Endothelial cell of umbilical vein (primary cell): ENCODE data around the gene NDUFS2. TPM values are rescaled to one million over a fixed set of nuclear protein-coding genes. Genes with fewer than 3 reads are reported as not detected.

Experiments used
- BruUV-seq: library from RNA; stranded (reverse); fragments of 400-500 nt; replicated peaks from 2 replicates; lab custom pipeline; 2021; lab: Mats Ljungman, UMichigan
- CTCF ChIA-PET: fragments of 300-600, 350-600 bp; sonication (Branson Sonifier 250); formaldehyde crosslinking; loops from one replicate; lab custom pipeline; 2021; ENCODE audit warnings: antibody characterized with exemption, inconsistent platforms; lab: Charles Lee
- POLR2A ChIA-PET: fragments of 300-600, 350-600 bp; sonication (Branson Sonifier 250); formaldehyde crosslinking; loops from one replicate; lab custom pipeline; 2021; ENCODE audit warnings: antibody characterized with exemption, inconsistent platforms; lab: Charles Lee
- DNase-seq: peaks from one replicate; pipeline ENCODE4 v3.0.0-alpha.2; 2011; ENCODE audit warnings: low read depth, low spot score
- FAIRE-seq: peaks from 2 replicates; lab custom pipeline; 2011; peaks lifted over from hg19 to GRCh38; lab: Jason Lieb, UNC
- H2AFZ ChIP-seq: 2 replicates; pipeline ENCODE4 v1.6.0; 2012; ENCODE audit warnings: low read depth, low read length, control low read depth, inconsistent platforms
- H3K27ac ChIP-seq: 2 replicates; pipeline ENCODE4 v1.5.1; 2011; ENCODE audit warnings: low read depth, mild to moderate bottlenecking, control low read depth, low read length, moderate library complexity; ENCODE audit not compliant: insufficient read depth
- H3K27me3 ChIP-seq, 2 experiments: 2 replicates each; pipeline versions ENCODE4 v1.6.0 to v1.6.1; 2011; ENCODE audit warnings: low read length in 2 of 2, mixed read lengths in 1 of 2; ENCODE audit not compliant: control insufficient read depth in 2 of 2, insufficient read depth in 2 of 2
- H3K36me3 ChIP-seq, 2 experiments: 2 replicates in 1 of 2; 3 replicates in 1 of 2; pipeline ENCODE4 v1.5.1; 2011; ENCODE audit warnings: low read length in 2 of 2, mild to moderate bottlenecking in 1 of 2, moderate library complexity in 1 of 2; ENCODE audit not compliant: control insufficient read depth in 2 of 2, insufficient read depth in 2 of 2; ENCODE audit errors: extremely low read depth in 1 of 2
- H3K4me1 ChIP-seq: 3 replicates; pipeline ENCODE4 v1.5.1; 2011; ENCODE audit warnings: mild to moderate bottlenecking, low read length; ENCODE audit not compliant: control insufficient read depth, insufficient read depth; ENCODE audit errors: extremely low read depth
- H3K4me2 ChIP-seq: 2 replicates; pipeline ENCODE4 v1.6.1; 2011; ENCODE audit warnings: low read length, control low read depth, mixed read lengths; ENCODE audit not compliant: insufficient read depth
- H3K4me3 ChIP-seq, 3 experiments: fragments of 200-600 bp in 1 of 3; sonication (generic), shearing (Covaris generic) in 1 of 3; replicated peaks in 1 of 3; 2 replicates each; pipeline ENCODE4 v1.5.1; 2011 to 2016; ENCODE audit warnings: control low read depth in 3 of 3, low read length in 3 of 3, mild to moderate bottlenecking in 2 of 3, inconsistent platforms in 1 of 3, low read depth in 1 of 3, moderate library complexity in 1 of 3; ENCODE audit not compliant: insufficient read depth in 1 of 3
- H3K79me2 ChIP-seq: 2 replicates; pipeline ENCODE4 v1.6.0; 2012; ENCODE audit warnings: low read length, inconsistent platforms; ENCODE audit not compliant: control insufficient read depth, insufficient read depth
- H3K9ac ChIP-seq: replicated peaks from 2 replicates; pipeline ENCODE3; 2011; ENCODE audit warnings: low read length, control low read depth; ENCODE audit not compliant: insufficient read depth; ENCODE audit errors: extremely low read depth
- H3K9me1 ChIP-seq: replicated peaks from 3 replicates; pipeline ENCODE4 v1.6.0; 2011; ENCODE audit warnings: mild to moderate bottlenecking, low read length; ENCODE audit not compliant: control insufficient read depth, insufficient read depth; ENCODE audit errors: extremely low read depth
- H3K9me3 ChIP-seq: replicated peaks from 2 replicates; pipeline ENCODE4 v1.5.1; 2012; ENCODE audit warnings: low read length, inconsistent platforms; ENCODE audit not compliant: control insufficient read depth, insufficient read depth
- H4K20me1 ChIP-seq: replicated peaks from 2 replicates; pipeline ENCODE3; 2011; ENCODE audit warnings: mild to moderate bottlenecking, low read length; ENCODE audit not compliant: control insufficient read depth, insufficient read depth; ENCODE audit errors: extremely low read depth
- CTCF ChIP-seq, 2 donors: IDR thresholded peaks; 1 replicate in 1 of 2; 2 replicates in 1 of 2; pipeline ENCODE4 v1.5.1; 2011; ENCODE audit warnings: low read length in 2 of 2, mild to moderate bottlenecking in 2 of 2, moderate library complexity in 2 of 2, control low read depth in 1 of 2, inconsistent platforms in 1 of 2, low read depth in 1 of 2; ENCODE audit not compliant: insufficient read depth in 1 of 2; ENCODE audit errors: extremely low read depth in 1 of 2
- EZH2 ChIP-seq: IDR thresholded peaks from 2 replicates; pipeline ENCODE4 v1.6.1; 2012; ENCODE audit warnings: borderline replicate concordance, low read depth, mild to moderate bottlenecking, moderate library complexity, low read length, inconsistent platforms; ENCODE audit not compliant: severe bottlenecking
- FOS ChIP-seq: IDR thresholded peaks from 2 replicates; pipeline ENCODE4 v1.6.1; 2011; ENCODE audit warnings: mild to moderate bottlenecking, low read length, moderate library complexity, borderline replicate concordance; ENCODE audit not compliant: insufficient read depth
- GATA2 ChIP-seq: IDR thresholded peaks from 2 replicates; pipeline ENCODE4 v1.7.0; 2011; ENCODE audit warnings: low read depth, mild to moderate bottlenecking, moderate library complexity, mixed read lengths, low read length; ENCODE audit not compliant: insufficient read length, insufficient read depth
- JUN ChIP-seq: IDR thresholded peaks from 2 replicates; pipeline ENCODE4 v1.6.1; 2011; ENCODE audit warnings: borderline replicate concordance, low read depth; ENCODE audit not compliant: insufficient read length, insufficient read depth
- MAX ChIP-seq: IDR thresholded peaks from 2 replicates; pipeline ENCODE4 v1.6.1; 2011; ENCODE audit not compliant: insufficient read depth, insufficient read length
- MYC ChIP-seq: IDR thresholded peaks from one replicate; pipeline ENCODE4 v1.6.1; 2011; ENCODE audit warnings: mild to moderate bottlenecking, low read depth, low read length
- POLR2A ChIP-seq: IDR thresholded peaks from 2 replicates; pipeline ENCODE4 v1.6.1; 2012; ENCODE audit warnings: low read depth, mild to moderate bottlenecking, control low read depth, low read length
- POLR2AphosphoS5 ChIP-seq: IDR thresholded peaks from 2 replicates; pipeline ENCODE4 v1.6.1; 2012; ENCODE audit warnings: low read depth, mild to moderate bottlenecking, control low read depth, low read length, moderate library complexity; ENCODE audit not compliant: insufficient read depth
- dilution Hi-C: fragments of 300-500 bp; cut with MboI; formaldehyde crosslinking; loops from one replicate; pipeline ENCODE4 v1.15.0; 2019; ENCODE audit warnings: low sequenced_read_pairs; ENCODE audit not compliant: extremely low pct_ligation_motif_present
- intact Hi-C: fragments of 100-400 bp; cut with micrococcal nuclease; formaldehyde crosslinking; loops from one replicate; pipeline ENCODE4 v1.10.0; 2022
- polyA plus RNA-seq, 4 experiments: library from polyadenylated mRNA; depleted of rRNA in 3 of 4; stranded (reverse) in 3 of 4; unstranded in 1 of 4; fragments of >200 nt; gene quantifications; 2 replicates each; pipeline versions ENCODE4 v1.2.1 to v1.2.3, GENCODE V29; 2011 to 2012; ENCODE audit warnings: missing spikeins in 1 of 4
- total RNA-seq: library from RNA; stranded (reverse); gene quantifications from 2 replicates; pipeline ENCODE4 v1.2.3, GENCODE V29; 2021

NDUFS2 gene
- total and polyA plus RNA-seq, 2 donors (not counting 3 experiments of a cell fraction or from before 2014, with no cell fraction given), result 95.1 to 130 TPM

- H3K79me2 ChIP-seq, result peaks cover 7% of the 10 kb centered on the region
- no peaks in the 10 kb centered on the region for H3K27me3 ChIP-seq
- H3K4me2 ChIP-seq, result peak overlapping the region; percentile 32
- no peaks in the 10 kb centered on the region for H3K9me1 ChIP-seq
- peaks cover 7% of the 10 kb centered on the region for H3K4me1 ChIP-seq
- TF ChIP-seq POLR2A (no peak), MAX (no peak), FOS (no peak), MYC (no peak)
- CTCF ChIA-PET, result interaction anchor here (0.7 to 2.1 kb wide), 2 partner anchors 161 to 224 kb away, joined by 3 to 9 read pairs; no protein-coding TSS in a partner anchor
- H3K9ac ChIP-seq, result no peak overlapping the region
- POLR2A ChIA-PET, result interaction anchor here (0.7 kb wide), 1 partner anchor 137 kb away, joined by 4 read pairs; the partner anchor contains the start of gene F11R
- H3K27ac ChIP-seq, result no peak overlapping the region
- no peak overlapping the region for H2AFZ ChIP-seq
- intact Hi-C loops, result loop anchor here (2.0 kb wide), 1 partner anchor 40 kb away; the partner anchor contains the start of genes NIT1 and PFDN2
- DNase-seq (no peak), FAIRE-seq (no peak)
- H3K36me3 ChIP-seq, result peaks cover 2 to 10% of the 10 kb centered on the region in 2 experiments
- H3K9me3 ChIP-seq, result no peaks in the 10 kb centered on the region
- H3K4me3 ChIP-seq, result no peak overlapping the region
- no peaks in the 10 kb centered on the region for H4K20me1 ChIP-seq
- BruUV-seq, result no TSS peak
- dilution Hi-C loops, result no loop called here
Measured at GRCh38 chr1:161158316-161159010, 43.7 kb upstream of the NDUFS2 start.

- POLR2A ChIA-PET, result interaction anchor here (0.7 kb wide), 1 partner anchor 138 kb away, joined by 4 read pairs; the partner anchor contains the start of gene F11R
- H3K27me3 ChIP-seq, result no peaks in the 10 kb centered on the region
- CTCF ChIA-PET, result interaction anchor here (0.7 kb wide), 1 partner anchor 223 kb away, joined by 3 read pairs; no protein-coding TSS in a partner anchor
- DNase-seq, result peak; percentile 91
- peaks cover 2 to 14% of the 10 kb centered on the region in 2 experiments for H3K36me3 ChIP-seq
- peak within 1 kb of the TSS; percentile 51 to 76 (median 65) for H3K4me3 ChIP-seq
- peaks cover 7% of the 10 kb centered on the region for H3K79me2 ChIP-seq
- H2AFZ ChIP-seq, result peak within 1 kb of the TSS; percentile 63
- H4K20me1 ChIP-seq, result no peaks in the 10 kb centered on the region
- H3K9me1 ChIP-seq, result no peaks in the 10 kb centered on the region
- intact Hi-C loops, result loop anchor here (2.0 kb wide), 1 partner anchor 40 kb away; the partner anchor contains the start of genes NIT1 and PFDN2
- peak; percentile 96 for FAIRE-seq
- no TSS peak for BruUV-seq
- peak within 1 kb of the TSS; percentile 68 for H3K9ac ChIP-seq
- H3K4me2 ChIP-seq, result peak within 1 kb of the TSS; percentile 61
- peak within 1 kb of the TSS; percentile 26 for H3K27ac ChIP-seq
- TF ChIP-seq MYC (no peak), CTCF (IDR thresholded peaks at IDR 0.05; ENCODE audit: extremely low read depth in 1 of 2, insufficient read depth in 1 of 2, low read depth in 1 of 2, low read length in 2 of 2) (peak in 1 of 2 donors; percentile 8), POLR2AphosphoS5 (peak; percentile 91), FOS (no peak), GATA2 (no peak), JUN (no peak), MAX (no peak), POLR2A (peak; percentile 74), EZH2 (no peak)
- H3K4me1 ChIP-seq, result peaks cover 7% of the 10 kb centered on the region
- dilution Hi-C loops, result no loop called here
- no peaks in the 10 kb centered on the region for H3K9me3 ChIP-seq
Measured at GRCh38 chr1:161159087-161159912, 42.9 kb upstream of the NDUFS2 start, which contains the start of gene USP21. Gene USP21, plus strand, starts transcription at chr1:161159500. Its CDS starts 1,141 bp downstream, at chr1:161160641.
